PC-3 (cell line): ENCODE measurements around the gene ZNF14. TPM values are rescaled to one million over a fixed set of nuclear protein-coding genes. Genes with fewer than 3 reads are reported as not detected.
"Not testable (repeated sequence)": the region's sequence is repeated elsewhere in the genome, so short reads cannot be mapped to it uniquely, and the experiment has no call there.

ENCODE experiments used
- ATAC-seq: fragments of 200-7000 bp; cut with Tn5 transposase; 2 replicates; pipeline ENCODE4 v1.9.1; 2020; ENCODE audit warnings: mild to moderate bottlenecking, moderate library complexity
- BruUV-seq: library from RNA; stranded (reverse); fragments of 400-500 nt; replicated peaks from 2 replicates; lab custom pipeline; 2021; lab: Mats Ljungman, UMichigan
- CTCF ChIA-PET: fragments of 300-600 bp; sonication (Branson Sonifier 250); formaldehyde crosslinking; loops from one replicate; lab custom pipeline; 2022; ENCODE audit warnings: antibody characterized with exemption; lab: Charles Lee
- POLR2A ChIA-PET: fragments of 300-600 bp; sonication (Branson Sonifier 250); formaldehyde crosslinking; loops from one replicate; lab custom pipeline; 2022; ENCODE audit warnings: antibody characterized with exemption; ENCODE audit not compliant: unreplicated experiment; lab: Charles Lee
- DNase-seq: peaks from one replicate; pipeline ENCODE4 v3.0.0-alpha.2; 2015
- H2AFZ ChIP-seq: fragments of 300-600 bp; sonication (generic); 2 replicates; pipeline ENCODE4 v1.6.0; 2016; ENCODE audit warnings: antibody characterized with exemption, low read length
- H3F3A ChIP-seq: fragments of 300-600 bp; sonication (generic); one replicate; pipeline ENCODE4 v1.6.0; 2017; ENCODE audit warnings: antibody characterized with exemption, low read length, control low read depth, mild to moderate bottlenecking; ENCODE audit not compliant: unreplicated experiment
- H3K27ac ChIP-seq: fragments of 300-600 bp; sonication (generic); 2 replicates; pipeline ENCODE4 v1.5.1; 2016; ENCODE audit warnings: mild to moderate bottlenecking, low read length
- H3K27me3 ChIP-seq: fragments of 300-600 bp; sonication (generic); 2 replicates; pipeline ENCODE4 v1.6.1; 2016; ENCODE audit warnings: low read length, mixed read lengths
- H3K36me3 ChIP-seq: fragments of 300-600 bp; sonication (generic); 2 replicates; pipeline ENCODE4 v1.6.1; 2016; ENCODE audit warnings: low read depth, mixed run types, low read length, mixed read lengths
- H3K4me1 ChIP-seq: fragments of 300-600 bp; sonication (generic); 2 replicates; pipeline ENCODE4 v1.5.1; 2016; ENCODE audit warnings: low read length; ENCODE audit not compliant: insufficient read depth
- H3K4me2 ChIP-seq: fragments of 300-600 bp; sonication (generic); 2 replicates; pipeline ENCODE4 v1.6.0; 2016; ENCODE audit warnings: low read length
- H3K4me3 ChIP-seq: fragments of 300-600 bp; sonication (generic); 2 replicates; pipeline ENCODE4 v1.5.1; 2016; ENCODE audit warnings: mild to moderate bottlenecking, low read length, mixed read lengths
- H3K79me2 ChIP-seq: fragments of 300-600 bp; sonication (generic); 2 replicates; pipeline ENCODE4 v1.6.1; 2017; ENCODE audit warnings: low read length, mixed read lengths
- H3K9ac ChIP-seq: fragments of 300-600 bp; sonication (generic); 2 replicates; pipeline ENCODE4 v1.6.0; 2016; ENCODE audit warnings: mild to moderate bottlenecking, low read length
- H3K9me2 ChIP-seq: fragments of 300-600 bp; sonication (generic); replicated peaks from 2 replicates; pipeline ENCODE4 v1.6.1; 2016; ENCODE audit warnings: mixed run types, low read length, mixed read lengths
- H3K9me3 ChIP-seq: fragments of 300-600 bp; sonication (generic); 2 replicates; pipeline ENCODE4 v1.6.1; 2016; ENCODE audit warnings: low read length, mixed read lengths
- H4K20me1 ChIP-seq: fragments of 300-600 bp; sonication (generic); 2 replicates; pipeline ENCODE4 v1.6.1; 2016; ENCODE audit warnings: low read length, mixed read lengths
- EZH2 ChIP-seq: fragments of 300-600 bp; sonication (generic); IDR thresholded peaks from one replicate; pipeline ENCODE4 v1.6.1; 2017; ENCODE audit warnings: antibody characterized with exemption, mild to moderate bottlenecking, low read length; ENCODE audit not compliant: unreplicated experiment
- EZH2phosphoT487 ChIP-seq: fragments of 300-600 bp; sonication (generic); IDR thresholded peaks from 2 replicates; pipeline ENCODE4 v1.6.1; 2018; ENCODE audit warnings: mild to moderate bottlenecking, antibody characterized with exemption, low read length, borderline replicate concordance
- intact Hi-C: fragments of 100-400 bp; cut with micrococcal nuclease; formaldehyde crosslinking; loops from 2 replicates; pipeline ENCODE4 v1.9.0; 2023
- total RNA-seq: library from RNA; depleted of rRNA; stranded (reverse); fragments of >200 nt; gene quantifications from 2 replicates; pipeline ENCODE4 v1.2.3, GENCODE V29; 2014
- TF ChIP-seq, protein P1 (sequence below): fragments of 300-600 bp; sonication (generic); conservative IDR thresholded peaks from 2 replicates; pipeline ENCODE4 v1.5.1; 2017; ENCODE audit warnings: antibody characterized with exemption, low read depth, mild to moderate bottlenecking, low read length

Gene ZNF14
- total RNA-seq, 1 experiment from 2014 or later = 3.0 TPM

DNA sequence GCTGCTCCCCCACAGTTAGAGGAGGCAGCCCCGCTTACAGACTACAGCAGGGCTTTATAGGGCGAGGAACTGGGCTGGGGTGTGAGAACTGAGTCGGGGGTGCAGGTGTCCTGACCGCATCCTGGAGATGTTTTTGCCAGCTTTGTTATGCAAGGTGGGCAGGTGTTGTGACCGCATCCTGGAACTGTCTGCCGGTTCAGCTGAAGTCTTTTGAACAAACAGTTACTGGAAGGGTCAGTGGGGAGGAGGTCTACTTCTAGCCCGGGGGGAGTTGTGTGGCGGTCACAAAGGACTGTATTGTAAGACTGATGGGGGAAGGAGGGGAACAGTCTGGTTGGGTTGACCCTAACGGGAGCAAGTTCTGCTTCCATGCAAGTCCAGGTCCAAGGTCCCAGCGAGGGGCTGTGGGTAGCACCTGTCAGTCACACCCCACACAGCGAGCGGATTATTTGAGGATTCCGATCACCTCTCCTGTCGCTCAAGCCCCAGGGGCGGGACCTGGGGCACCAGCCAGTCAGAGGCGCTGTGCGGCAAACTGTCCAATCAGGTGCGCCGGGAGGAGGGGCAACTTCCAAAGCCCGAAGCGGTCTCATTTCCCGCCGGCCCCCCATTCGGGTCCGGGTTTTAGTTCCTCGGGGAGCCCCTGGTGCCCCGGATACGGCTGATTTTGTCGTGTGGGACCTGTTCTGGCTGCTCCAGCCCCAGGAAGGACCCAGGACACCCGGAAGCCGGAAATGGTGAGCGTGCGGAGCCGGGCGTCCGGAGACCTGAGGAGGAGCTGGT lies 64.5 kb downstream of the ZNF14 start, which contains the start of gene ZNF101:
TSS of gene ZNF101 (plus strand) at position 610 of the 783 bp plus-strand sequence. CDS start at position 735, 125 bp downstream.
- H3K27me3 ChIP-seq = no peaks in the 10 kb centered on the region
- peak within 1 kb of the TSS; percentile 85 for H3K4me2 ChIP-seq
- H3K9ac ChIP-seq = peak within 1 kb of the TSS; percentile 89
- peak within 1 kb of the TSS; percentile 86 for H3K4me3 ChIP-seq
- peaks cover 9% of the 10 kb centered on the region for H3K4me1 ChIP-seq
- intact Hi-C loops = loop anchor here (1.0 kb wide), 1 partner anchor 108 kb away; no protein-coding TSS in a partner anchor
- no peaks in the 10 kb centered on the region for H3K9me3 ChIP-seq
- CTCF ChIA-PET = no interaction called here
- ATAC-seq = peak; percentile 76
- no peaks in the 10 kb centered on the region for H3F3A ChIP-seq
- peak within 1 kb of the TSS; percentile 41 for H3K27ac ChIP-seq
- peaks cover 13% of the 10 kb centered on the region for H3K36me3 ChIP-seq
- peak; percentile 95 for DNase-seq
- no peak for TF ChIP-seq EZH2phosphoT487
- TF ChIP-seq, protein P1, sequence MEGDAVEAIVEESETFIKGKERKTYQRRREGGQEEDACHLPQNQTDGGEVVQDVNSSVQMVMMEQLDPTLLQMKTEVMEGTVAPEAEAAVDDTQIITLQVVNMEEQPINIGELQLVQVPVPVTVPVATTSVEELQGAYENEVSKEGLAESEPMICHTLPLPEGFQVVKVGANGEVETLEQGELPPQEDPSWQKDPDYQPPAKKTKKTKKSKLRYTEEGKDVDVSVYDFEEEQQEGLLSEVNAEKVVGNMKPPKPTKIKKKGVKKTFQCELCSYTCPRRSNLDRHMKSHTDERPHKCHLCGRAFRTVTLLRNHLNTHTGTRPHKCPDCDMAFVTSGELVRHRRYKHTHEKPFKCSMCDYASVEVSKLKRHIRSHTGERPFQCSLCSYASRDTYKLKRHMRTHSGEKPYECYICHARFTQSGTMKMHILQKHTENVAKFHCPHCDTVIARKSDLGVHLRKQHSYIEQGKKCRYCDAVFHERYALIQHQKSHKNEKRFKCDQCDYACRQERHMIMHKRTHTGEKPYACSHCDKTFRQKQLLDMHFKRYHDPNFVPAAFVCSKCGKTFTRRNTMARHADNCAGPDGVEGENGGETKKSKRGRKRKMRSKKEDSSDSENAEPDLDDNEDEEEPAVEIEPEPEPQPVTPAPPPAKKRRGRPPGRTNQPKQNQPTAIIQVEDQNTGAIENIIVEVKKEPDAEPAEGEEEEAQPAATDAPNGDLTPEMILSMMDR = no peak
- TF ChIP-seq EZH2 = no peak
- H3K9me2 ChIP-seq = no peaks in the 10 kb centered on the region
- H3K79me2 ChIP-seq = peaks cover 19% of the 10 kb centered on the region
- BruUV-seq = no TSS peak
- no peaks in the 10 kb centered on the region for H4K20me1 ChIP-seq
- POLR2A ChIA-PET = no interaction called here
- peak within 1 kb of the TSS; percentile 96 for H2AFZ ChIP-seq

- intact Hi-C loops, H3K4me3 ChIP-seq, H3K9me3 ChIP-seq, DNase-seq, H3K27me3 ChIP-seq, H3K36me3 ChIP-seq, H2AFZ ChIP-seq, BruUV-seq, POLR2A ChIA-PET, H3K9me2 ChIP-seq, H3K9ac ChIP-seq, CTCF ChIA-PET, H3K4me2 ChIP-seq, H3K27ac ChIP-seq, H3F3A ChIP-seq, ATAC-seq, H4K20me1 ChIP-seq: not testable (repeated sequence)
- Histone ChIP-seq H3K4me1 (peaks cover 20% of the 10 kb centered on the region), H3K79me2 (peaks cover 43% of the 10 kb centered on the region)
Measured at GRCh38 chr19:19665420-19665948, 67.4 kb downstream of the ZNF14 start.

DNA sequence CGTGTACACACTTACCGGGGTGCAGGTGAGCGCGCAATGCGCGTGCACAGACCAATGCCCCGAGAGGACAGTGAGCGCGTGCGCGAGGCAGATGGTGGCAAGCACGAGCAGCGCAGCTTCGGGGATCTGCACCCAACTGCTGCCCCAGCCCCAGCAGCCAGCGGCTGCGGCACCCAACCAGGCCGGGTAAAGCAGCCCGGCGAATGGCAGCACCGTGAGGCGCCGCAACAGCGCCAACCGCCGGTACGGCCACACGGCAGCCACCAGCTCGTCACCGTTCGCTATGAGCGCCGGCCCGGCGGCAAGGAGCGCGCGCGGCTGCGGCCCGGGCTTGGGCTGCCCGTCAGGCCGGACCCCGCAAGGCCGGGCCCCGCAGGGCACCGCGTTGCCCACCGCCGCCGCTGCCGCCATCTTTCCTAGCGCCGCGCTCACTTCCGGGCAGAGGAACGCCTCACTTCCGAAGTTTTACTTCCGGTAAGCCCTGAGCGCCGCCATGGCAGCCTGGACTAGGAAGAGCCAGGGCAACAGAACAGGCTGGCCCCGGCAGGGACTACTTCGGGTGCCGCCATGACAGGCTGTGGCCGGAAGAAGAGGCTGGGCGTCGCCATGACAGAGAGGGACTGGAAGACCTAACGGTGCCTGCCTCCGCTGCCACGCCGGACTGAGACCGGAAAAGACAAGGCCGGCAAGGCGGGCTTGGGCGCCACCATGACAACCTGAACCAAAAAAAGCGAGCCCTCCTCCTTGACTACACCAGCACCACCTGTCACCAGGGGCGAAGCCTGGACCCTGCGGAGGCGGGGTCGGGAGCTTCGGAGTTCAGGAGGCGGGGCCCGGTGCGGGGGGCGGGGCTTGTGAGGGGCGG lies 69.4 kb downstream of the ZNF14 start, which contains the start of gene ATP13A1:
TSS of gene ATP13A1 (minus strand) at position 421 of the 865 bp plus-strand sequence. CDS start at position 411, 10 bp downstream.
- ChIA-PET CTCF (no interaction called here), POLR2A (no interaction called here)
- DNase-seq (peak; percentile 94), ATAC-seq (peak; percentile 86)
- H3K4me2 ChIP-seq = peak within 1 kb of the TSS; percentile 98
- peaks cover 12% of the 10 kb centered on the region; the same call in 1 of the 2 replicates for H3K36me3 ChIP-seq
- H4K20me1 ChIP-seq = 0 out of 2 replicates have a peak, but pooled peaks cover 7% of the 10 kb centered on the region
- H2AFZ ChIP-seq = peak within 1 kb of the TSS; percentile 83
- H3K79me2 ChIP-seq = peaks cover 35% of the 10 kb centered on the region
- H3K4me1 ChIP-seq = peaks cover 11% of the 10 kb centered on the region
- TF ChIP-seq EZH2 = no peak
- TF ChIP-seq EZH2phosphoT487 = no peak
- TF ChIP-seq, protein P1 = no peak
- H3K9ac ChIP-seq = peak within 1 kb of the TSS; percentile 95
- H3K27me3 ChIP-seq = no peaks in the 10 kb centered on the region
- no peaks in the 10 kb centered on the region for H3F3A ChIP-seq
- peak within 1 kb of the TSS; percentile 71 for H3K27ac ChIP-seq
- H3K9me2 ChIP-seq = no peaks in the 10 kb centered on the region
- peak within 1 kb of the TSS; percentile 94 for H3K4me3 ChIP-seq
- no TSS peak for BruUV-seq
- intact Hi-C loops = no loop called here
- H3K9me3 ChIP-seq = no peaks in the 10 kb centered on the region
